Osteoblast (primary cell): ENCODE data around the gene IL27RA. TPM values are rescaled to one million over a fixed set of nuclear protein-coding genes. Genes with fewer than 3 reads are reported as not detected.

Experiments used
- DNase-seq: peaks from one replicate; pipeline ENCODE4 v3.0.0; 2011; ENCODE audit warnings: low spot score, mixed read lengths; ENCODE audit not compliant: insufficient read length; ENCODE audit errors: missing footprints
- H2AFZ ChIP-seq: 2 replicates; pipeline ENCODE4 v1.6.0; 2011; ENCODE audit warnings: mild to moderate bottlenecking, low read length
- H3K27ac ChIP-seq: 2 replicates; pipeline ENCODE4 v1.5.1; 2011; ENCODE audit warnings: mild to moderate bottlenecking, low read depth, low read length, moderate library complexity
- H3K27me3 ChIP-seq: 2 replicates; pipeline ENCODE4 v1.6.0; 2012; ENCODE audit warnings: mild to moderate bottlenecking, control low read depth, inconsistent platforms, low read length, moderate library complexity; ENCODE audit not compliant: insufficient read depth
- H3K36me3 ChIP-seq: 2 replicates; pipeline ENCODE4 v1.5.1; 2011; ENCODE audit warnings: mild to moderate bottlenecking, low read length, control low read depth, moderate library complexity; ENCODE audit not compliant: insufficient read depth
- H3K4me1 ChIP-seq: 2 replicates; pipeline ENCODE4 v1.5.1; 2011; ENCODE audit warnings: mild to moderate bottlenecking, low read length, control low read depth, moderate library complexity; ENCODE audit not compliant: insufficient read depth
- H3K4me2 ChIP-seq: 2 replicates; pipeline ENCODE4 v1.6.0; 2011; ENCODE audit warnings: mild to moderate bottlenecking, low read length; ENCODE audit not compliant: insufficient read depth
- H3K4me3 ChIP-seq: fragments of 200-600 bp; sonication (generic); 3 replicates; pipeline ENCODE4 v1.5.1; 2012; ENCODE audit warnings: mild to moderate bottlenecking, low read length, inconsistent platforms; ENCODE audit not compliant: insufficient read depth
- H3K79me2 ChIP-seq: 2 replicates; pipeline ENCODE4 v1.6.0; 2012; ENCODE audit warnings: mild to moderate bottlenecking, low read length, control low read depth, inconsistent platforms; ENCODE audit not compliant: insufficient read depth
- H3K9me3 ChIP-seq: 2 replicates; pipeline ENCODE4 v1.5.1; 2011; ENCODE audit warnings: low read depth, low read length, control low read depth
- H4K20me1 ChIP-seq: 2 replicates; pipeline ENCODE4 v1.6.0; 2012; ENCODE audit warnings: mild to moderate bottlenecking, low read length, control low read depth; ENCODE audit not compliant: insufficient read depth
- CTCF ChIP-seq: IDR thresholded peaks from 2 replicates; pipeline ENCODE4 v1.5.1; 2011; ENCODE audit warnings: mild to moderate bottlenecking, low read depth, low read length, moderate library complexity; ENCODE audit errors: extremely low read depth
- total RNA-seq: library from RNA; depleted of rRNA; stranded (reverse); fragments of >200 nt; gene quantifications from 2 replicates; pipeline ENCODE4 v1.2.3, GENCODE V29; 2012

The IL27RA gene
- total RNA-seq, 1 donor = 1.1 TPM

- Histone ChIP-seq H3K27me3 (no peaks in the 10 kb centered on the region), H2AFZ (no peak overlapping the region), H3K4me3 (no peak overlapping the region), H3K9me3 (no peaks in the 10 kb centered on the region), H3K4me1 (peaks cover 7% of the 10 kb centered on the region), H3K4me2 (no peak overlapping the region), H3K36me3 (peaks cover 5% of the 10 kb centered on the region), H3K27ac (peak overlapping the region; percentile 17), H3K79me2 (peaks cover 21% of the 10 kb centered on the region), H4K20me1 (peaks cover 10% of the 10 kb centered on the region)
- no peak for TF ChIP-seq CTCF
- peak; percentile 79 for DNase-seq
Observed at GRCh38 chr19:13993590-13994300, 37.8 kb upstream of the IL27RA start.

GRCh38 chr19:13995017-13995728 is 36.4 kb upstream of the IL27RA start:
- Histone ChIP-seq H3K36me3 (peaks cover 5% of the 10 kb centered on the region), H2AFZ (no peak overlapping the region), H4K20me1 (peaks cover 11% of the 10 kb centered on the region), H3K4me1 (peaks cover 7% of the 10 kb centered on the region), H3K27ac (peak overlapping the region; percentile 17), H3K79me2 (peaks cover 28% of the 10 kb centered on the region), H3K4me3 (no peak overlapping the region), H3K9me3 (peaks cover 2% of the 10 kb centered on the region), H3K4me2 (no peak overlapping the region), H3K27me3 (no peaks in the 10 kb centered on the region)
- no peak for TF ChIP-seq CTCF
- peak; percentile 96 for DNase-seq

GRCh38 chr19:13995878-13996765 is 35.4 kb upstream of the IL27RA start:
- H2AFZ ChIP-seq = no peak overlapping the region
- H3K4me2 ChIP-seq = no peak overlapping the region
- peaks cover 5% of the 10 kb centered on the region for H3K36me3 ChIP-seq
- no peaks in the 10 kb centered on the region for H3K27me3 ChIP-seq
- peak; percentile 70 for DNase-seq
- H3K27ac ChIP-seq = no peak overlapping the region
- H3K4me3 ChIP-seq = no peak overlapping the region
- H3K79me2 ChIP-seq = peaks cover 37% of the 10 kb centered on the region
- peaks cover 7% of the 10 kb centered on the region for H3K4me1 ChIP-seq
- H3K9me3 ChIP-seq = peaks cover 2% of the 10 kb centered on the region
- H4K20me1 ChIP-seq = peaks cover 11% of the 10 kb centered on the region
- TF ChIP-seq CTCF = no peak
